K562 (cell line): ENCODE data around the gene TUBA1B. TPM values are rescaled to one million over a fixed set of nuclear protein-coding genes. Genes with fewer than 3 reads are reported as not detected.
A peak's percentile ranks its signal among the peaks of the same experiment; 100 is the strongest.

Experiments
- CGGBP1 ChIP-seq: fragments of 250-450 bp; sonication (Bioruptor Pico); IDR thresholded peaks from 2 replicates; pipeline ENCODE4 v1.9.0; 2021; ENCODE audit warnings: mild to moderate bottlenecking
- CHAMP1 ChIP-seq: fragments of 450-650 bp; IDR thresholded peaks from 2 replicates; pipeline ENCODE4 v1.6.1; 2016; ENCODE audit warnings: mild to moderate bottlenecking
- CREB1 ChIP-seq, 2 experiments: sonication (generic) in 1 of 2; formaldehyde crosslinking in 1 of 2; IDR thresholded peaks; 2 replicates each; pipeline versions ENCODE4 v1.6.1 to v1.8.0; 2012 to 2022; ENCODE audit warnings: inconsistent platforms in 1 of 2, mild to moderate bottlenecking in 1 of 2, missing genetic modification reagents in 1 of 2, moderate library complexity in 1 of 2
- ERF ChIP-seq: fragments of 450-650 bp; formaldehyde crosslinking; IDR thresholded peaks from 2 replicates; pipeline ENCODE4 v1.4.0; 2020; ENCODE audit warnings: mild to moderate bottlenecking, mixed read lengths
- HINFP ChIP-seq: fragments of 450-650 bp; conservative IDR thresholded peaks from 2 replicates; pipeline ENCODE4 v1.6.1; 2016; ENCODE audit warnings: missing genetic modification characterization, low read depth, mild to moderate bottlenecking, control low read depth, missing compliant biosample characterization
- HNRNPH1 ChIP-seq: fragments of 200-400 bp; formaldehyde crosslinking; optimal IDR thresholded peaks from 2 replicates; pipeline ENCODE3; 2017; ENCODE audit warnings: low read depth, mild to moderate bottlenecking, low read length, moderate library complexity
- MBD2 ChIP-seq: sonication (generic); IDR thresholded peaks from 2 replicates; pipeline ENCODE4 v1.6.1; 2016; ENCODE audit warnings: low read depth, borderline replicate concordance
- MTA3 ChIP-seq: fragments of 450-650 bp; formaldehyde crosslinking; IDR thresholded peaks from 2 replicates; pipeline ENCODE4 v1.6.1; 2017; ENCODE audit warnings: mild to moderate bottlenecking, borderline replicate concordance
- POLR2H ChIP-seq: IDR thresholded peaks from 2 replicates; pipeline ENCODE4 v1.6.1; 2016; ENCODE audit warnings: missing genetic modification characterization, low read depth, mild to moderate bottlenecking, control low read depth, missing compliant biosample characterization, moderate library complexity
- PURB ChIP-seq: sonication (generic); formaldehyde crosslinking; IDR thresholded peaks from 2 replicates; pipeline ENCODE4 v1.9.0; 2021; ENCODE audit warnings: low read depth, mild to moderate bottlenecking, missing genetic modification reagents
- SPI1 ChIP-seq: IDR thresholded peaks from 2 replicates; pipeline ENCODE4 v1.6.1; 2011; ENCODE audit warnings: low read depth, low read length, control low read depth, borderline replicate concordance
- THRB ChIP-seq: fragments of 450-650 bp; formaldehyde crosslinking; conservative IDR thresholded peaks from 2 replicates; pipeline ENCODE4 v1.4.0; 2022; ENCODE audit warnings: mild to moderate bottlenecking, missing genetic modification characterization
- ZBTB2 ChIP-seq: fragments of 450-650 bp; IDR thresholded peaks from 2 replicates; pipeline ENCODE4 v1.6.1; 2016; ENCODE audit warnings: antibody characterized with exemption
- ZFP36 ChIP-seq: fragments of 150-350 bp; IDR thresholded peaks from 2 replicates; pipeline ENCODE4 v1.6.1; 2018; ENCODE audit warnings: low read length, low read depth; ENCODE audit not compliant: partially characterized antibody
- ZNF408 ChIP-seq: fragments of 250-450 bp; sonication (Bioruptor Pico); IDR thresholded peaks from 2 replicates; pipeline ENCODE4 v1.4.0; 2020; ENCODE audit warnings: low read depth, mild to moderate bottlenecking, moderate library complexity
- ZNF444 ChIP-seq: fragments of 250-450 bp; sonication (Bioruptor Pico); IDR thresholded peaks from 2 replicates; pipeline ENCODE4 v1.4.0; 2020; ENCODE audit warnings: mild to moderate bottlenecking, moderate library complexity
- polyA plus RNA-seq, 8 experiments: library from polyadenylated mRNA; depleted of rRNA in 4 of 8; stranded (reverse) in 5 of 8; unstranded in 3 of 8; fragments of >200 nt; fragmentation: Nextera tagmentation in 2 of 8; fragmentation: Illumina TruSeq in 1 of 8; extraction: Ambion mirVana in 2 of 8; extraction: Trizol in 1 of 8; gene quantifications; 2 replicates each; pipeline versions ENCODE4 v1.2.1 to v1.2.3, GENCODE V29; 2011 to 2014; ENCODE audit warnings: inconsistent platforms in 1 of 8, missing spikeins in 1 of 8
- total RNA-seq, 7 experiments: library from RNA; depleted of rRNA in 6 of 7; stranded (reverse); fragments of >200 nt in 6 of 7; fragmentation: Illumina TruSeq in 2 of 7; extraction: Trizol in 2 of 7; gene quantifications; 2 replicates each; pipeline versions ENCODE4 v1.2.1 to v1.2.3, GENCODE V29; 2011 to 2021; ENCODE audit warnings: low replicate concordance in 1 of 7
- TF ChIP-seq, protein P1 (sequence below): fragments of 250-450 bp; sonication (Bioruptor Pico); IDR thresholded peaks from 2 replicates; pipeline ENCODE4 v1.5.0; 2021

Gene TUBA1B
- total and polyA plus RNA-seq, 9 of the 15 experiments (the other 6 are each of a cell fraction or from before 2014, with no cell fraction given): 2,189 to 4,624 (median 2,628) TPM

DNA sequence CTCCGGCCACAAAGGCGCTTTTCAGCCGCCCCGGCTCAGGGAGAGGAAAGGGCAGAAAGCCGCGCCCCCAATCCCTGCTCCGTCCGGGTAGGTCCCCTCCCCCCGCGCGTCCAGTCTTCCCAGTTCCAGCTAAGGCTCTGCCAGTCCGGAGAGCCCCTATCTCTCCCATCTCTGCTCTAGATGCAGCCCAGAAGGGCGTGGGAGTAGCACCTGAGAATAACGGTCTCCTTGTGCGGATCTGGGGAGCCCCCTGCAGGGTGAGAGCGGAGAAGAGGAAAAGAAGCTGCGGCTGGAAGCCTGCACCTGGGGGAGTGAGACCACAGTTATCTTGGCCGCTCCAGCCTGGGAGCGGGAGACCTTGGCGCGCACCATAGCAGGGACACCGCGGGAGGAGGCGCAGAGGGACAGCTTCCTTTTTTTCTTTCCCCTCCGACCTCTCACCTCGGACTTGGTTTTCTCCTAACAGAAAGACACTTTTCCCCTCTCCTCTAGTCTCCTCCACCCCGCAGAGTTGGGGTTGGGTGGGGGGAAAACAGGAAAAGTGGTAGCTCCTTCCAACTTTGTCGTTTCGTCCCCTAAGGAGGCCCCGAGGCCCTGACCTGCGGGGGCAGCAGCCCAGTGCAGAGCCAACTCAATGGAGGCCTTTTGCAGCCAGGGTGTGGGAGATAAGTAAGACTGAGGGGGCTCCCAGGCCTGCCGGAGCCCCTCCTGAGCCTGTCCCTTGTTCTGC lies 38.9 kb downstream of the TUBA1B start (continued):
- no peak for TF ChIP-seq CHAMP1
- peak; percentile 42; the same call in 1 of the 2 replicates for TF ChIP-seq CGGBP1 (CRISPR knock-in tag)
- TF ChIP-seq HNRNPH1: no peak
- no peak for TF ChIP-seq HINFP (tag)
- peak; percentile 90 for TF ChIP-seq MBD2
- TF ChIP-seq ZFP36: no peak
- TF ChIP-seq CREB1 (IDR thresholded peaks at IDR 0.05): peak; percentile 42
- peak; percentile 75 for TF ChIP-seq CREB1 (CRISPR knock-in tag; IDR thresholded peaks at IDR 0.05)
- TF ChIP-seq MTA3: peak; percentile 94
- TF ChIP-seq, protein P1, sequence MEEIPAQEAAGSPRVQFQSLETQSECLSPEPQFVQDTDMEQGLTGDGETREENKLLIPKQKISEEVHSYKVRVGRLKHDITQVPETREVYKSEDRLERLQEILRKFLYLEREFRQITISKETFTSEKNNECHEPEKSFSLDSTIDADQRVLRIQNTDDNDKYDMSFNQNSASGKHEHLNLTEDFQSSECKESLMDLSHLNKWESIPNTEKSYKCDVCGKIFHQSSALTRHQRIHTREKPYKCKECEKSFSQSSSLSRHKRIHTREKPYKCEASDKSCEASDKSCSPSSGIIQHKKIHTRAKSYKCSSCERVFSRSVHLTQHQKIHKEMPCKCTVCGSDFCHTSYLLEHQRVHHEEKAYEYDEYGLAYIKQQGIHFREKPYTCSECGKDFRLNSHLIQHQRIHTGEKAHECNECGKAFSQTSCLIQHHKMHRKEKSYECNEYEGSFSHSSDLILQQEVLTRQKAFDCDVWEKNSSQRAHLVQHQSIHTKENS: no peak
- TF ChIP-seq SPI1: peak; percentile 18; the same call in 1 of the 2 replicates
- no peak for TF ChIP-seq POLR2H (tag)
- peak; percentile 10; the same call in 1 of the 2 replicates for TF ChIP-seq ZNF444 (CRISPR knock-in tag)
- no peak for TF ChIP-seq ERF (CRISPR knock-in tag)
- TF ChIP-seq THRB (CRISPR knock-in tag): no peak
- TF ChIP-seq ZBTB2: peak; percentile 77; the same call in 1 of the 2 replicates
- no peak for TF ChIP-seq ZNF408 (CRISPR knock-in tag)
- TF ChIP-seq PURB (CRISPR knock-in tag): no peak
